CD4-positive, alpha-beta memory T cell (primary cell): Measurements from ENCODE around the gene WSCD2. TPM values are rescaled to one million over a fixed set of nuclear protein-coding genes. Genes with fewer than 3 reads are reported as not detected.

Experiments used
- CTCF ChIA-PET: fragments of 350-600 bp; sonication (Branson Sonifier 250); formaldehyde crosslinking; loops from one replicate; lab custom pipeline; 2021; ENCODE audit warnings: inconsistent platforms; ENCODE audit not compliant: partially characterized antibody; lab: Charles Lee
- POLR2A ChIA-PET: fragments of 350-600 bp; sonication (Branson Sonifier 250); formaldehyde crosslinking; loops from one replicate; lab custom pipeline; 2021; ENCODE audit not compliant: partially characterized antibody; lab: Charles Lee
- DNase-seq, 5 donors: peaks; one replicate each; pipeline versions ENCODE4 v3.0.0 to v3.0.0-alpha.2; 2020 to 2022; ENCODE audit warnings: mixed read lengths in 1 of 5
- H3K27ac ChIP-seq: one replicate; pipeline ENCODE4 v1.7.0; 2013; ENCODE audit warnings: low read depth, low read length
- H3K27me3 ChIP-seq: 2 replicates; pipeline ENCODE4 v1.7.0; 2013; ENCODE audit warnings: mild to moderate bottlenecking, low read length, moderate library complexity; ENCODE audit not compliant: insufficient read depth
- H3K36me3 ChIP-seq: 2 replicates; pipeline ENCODE4 v1.7.0; 2013; ENCODE audit warnings: mild to moderate bottlenecking, low read length, moderate library complexity; ENCODE audit not compliant: insufficient read depth
- H3K4me1 ChIP-seq: 2 replicates; pipeline ENCODE4 v1.7.0; 2013; ENCODE audit warnings: mild to moderate bottlenecking, low read length, moderate library complexity; ENCODE audit not compliant: insufficient read depth
- H3K4me3 ChIP-seq, 2 donors: one replicate each; pipeline ENCODE4 v1.7.0; 2013; ENCODE audit warnings: low read length in 2 of 2, mild to moderate bottlenecking in 1 of 2
- H3K9me3 ChIP-seq, 2 donors: one replicate each; pipeline ENCODE4 v1.7.0; 2013; ENCODE audit warnings: low read length in 2 of 2, control low read depth in 1 of 2; ENCODE audit not compliant: control insufficient read depth in 1 of 2
- H3K27ac Mint-ChIP-seq, 7 donors: one replicate each; pipeline ENCODE4 v1.8.0; 2020 to 2021; ENCODE audit warnings: mixed read lengths in 7 of 7, mild to moderate bottlenecking in 6 of 7, inconsistent platforms in 3 of 7, moderate library complexity in 3 of 7
- H3K27me3 Mint-ChIP-seq, 2 donors: one replicate each; pipeline ENCODE4 v1.8.0; 2020 to 2021; ENCODE audit warnings: mixed read lengths in 2 of 2
- H3K36me3 Mint-ChIP-seq, 2 donors: one replicate each; pipeline ENCODE4 v1.8.0; 2020 to 2021; ENCODE audit warnings: mixed read lengths in 2 of 2, inconsistent platforms in 1 of 2, mild to moderate bottlenecking in 1 of 2
- H3K4me1 Mint-ChIP-seq, 4 donors: one replicate each; pipeline ENCODE4 v1.8.0; 2020 to 2021; ENCODE audit warnings: mixed read lengths in 4 of 4, mild to moderate bottlenecking in 1 of 4
- H3K4me3 Mint-ChIP-seq, 8 donors: one replicate each; pipeline ENCODE4 v1.8.0; 2020 to 2021; ENCODE audit warnings: mixed read lengths in 8 of 8, mild to moderate bottlenecking in 7 of 8, moderate library complexity in 6 of 8, inconsistent platforms in 3 of 8
- H3K9me3 Mint-ChIP-seq, 8 donors: one replicate each; pipeline ENCODE4 v1.8.0; 2020 to 2021; ENCODE audit warnings: mixed read lengths in 8 of 8, mild to moderate bottlenecking in 5 of 8, inconsistent platforms in 3 of 8, moderate library complexity in 1 of 8
- intact Hi-C: fragments of 100-400 bp; cut with micrococcal nuclease; formaldehyde crosslinking; loops from one replicate; pipeline ENCODE4 v1.15.1; 2023
- polyA plus RNA-seq, 2 donors: library from polyadenylated mRNA; unstranded; fragments of 300-500 nt; fragmentation: Illumina TruSeq; gene quantifications; one replicate each; pipeline ENCODE4 v1.2.3, GENCODE V29; 2021
- total RNA-seq, 2 experiments: library from RNA; stranded (reverse); gene quantifications; one replicate each; pipeline ENCODE4 v1.2.3, GENCODE V29; 2021

WSCD2 gene
- total and polyA plus RNA-seq, 4 experiments from 2014 or later = not detected

GRCh38 chr12:108139454-108139853 lies 10.4 kb downstream of the WSCD2 start:
- POLR2A ChIA-PET = no interaction called here
- CTCF ChIA-PET = no interaction called here

GRCh38 chr12:108140501-108140900 lies 11.4 kb downstream of the WSCD2 start:
- Histone ChIP-seq H3K27me3 (no peaks in the 10 kb centered on the region), H3K27ac (no peak overlapping the region), H3K36me3 (no peaks in the 10 kb centered on the region), H3K4me1 (no peaks in the 10 kb centered on the region), H3K9me3 (no peaks in the 10 kb centered on the region), H3K4me3 (no peak overlapping the region)
- H3K4me3 Mint-ChIP-seq = no peak overlapping the region
- H3K9me3 Mint-ChIP-seq = no peaks in the 10 kb centered on the region
- no peaks in the 10 kb centered on the region for H3K36me3 Mint-ChIP-seq
- no peaks in the 10 kb centered on the region for H3K4me1 Mint-ChIP-seq
- H3K27me3 Mint-ChIP-seq = peaks cover 6 to 8% of the 10 kb centered on the region in 2 donors
- no peak for DNase-seq
- H3K27ac Mint-ChIP-seq = no peak overlapping the region
- ChIA-PET CTCF (no interaction called here), POLR2A (no interaction called here)
- intact Hi-C loops = no loop called here

More at GRCh38 chr12:108139454-108139853, 10.4 kb downstream of the WSCD2 start:
- H3K4me3 ChIP-seq = no peak overlapping the region
- H3K9me3 Mint-ChIP-seq = peaks cover 0 to 2% (median 0%) of the 10 kb centered on the region in 8 donors
- no peak for DNase-seq
- no peaks in the 10 kb centered on the region for H3K36me3 Mint-ChIP-seq
- H3K27ac ChIP-seq = no peak overlapping the region
- intact Hi-C loops = no loop called here
- H3K27me3 ChIP-seq = no peaks in the 10 kb centered on the region
- H3K4me1 ChIP-seq = no peaks in the 10 kb centered on the region
- no peaks in the 10 kb centered on the region for H3K36me3 ChIP-seq
- no peak overlapping the region for H3K27ac Mint-ChIP-seq
- H3K4me1 Mint-ChIP-seq = no peaks in the 10 kb centered on the region
- no peaks in the 10 kb centered on the region for H3K9me3 ChIP-seq
- H3K27me3 Mint-ChIP-seq = peaks cover 7 to 12% of the 10 kb centered on the region in 2 donors
- H3K4me3 Mint-ChIP-seq = no peak overlapping the region

GRCh38 chr12:108141600-108142130 lies 12.6 kb downstream of the WSCD2 start:
- no peaks in the 10 kb centered on the region for H3K27me3 ChIP-seq
- H3K4me1 ChIP-seq = no peaks in the 10 kb centered on the region
- no peak overlapping the region for H3K4me3 Mint-ChIP-seq
- peaks cover 6 to 8% of the 10 kb centered on the region in 2 donors for H3K27me3 Mint-ChIP-seq
- ChIA-PET POLR2A (no interaction called here), CTCF (interaction anchor here (2.2 kb wide), 1 partner anchor 13 kb away, joined by 5 read pairs; no protein-coding TSS in a partner anchor)
- no peaks in the 10 kb centered on the region for H3K4me1 Mint-ChIP-seq
- no peaks in the 10 kb centered on the region for H3K9me3 ChIP-seq
- no peaks in the 10 kb centered on the region for H3K9me3 Mint-ChIP-seq
- no peak overlapping the region for H3K4me3 ChIP-seq
- H3K36me3 ChIP-seq = no peaks in the 10 kb centered on the region
- no peak overlapping the region for H3K27ac ChIP-seq
- H3K27ac Mint-ChIP-seq = no peak overlapping the region
- intact Hi-C loops = no loop called here
- H3K36me3 Mint-ChIP-seq = no peaks in the 10 kb centered on the region
- no peak for DNase-seq

- Mint-ChIP-seq H3K36me3 (no peaks in the 10 kb centered on the region), H3K4me1 (no peaks in the 10 kb centered on the region), H3K27me3 (peaks cover 7 to 10% of the 10 kb centered on the region in 2 donors), H3K9me3 (no peaks in the 10 kb centered on the region), H3K27ac (peak overlapping the region in 1 of 7 donors; percentile 49), H3K4me3 (no peak overlapping the region)
- ChIA-PET POLR2A (no interaction called here), CTCF (interaction anchor here (2.2 kb wide), 1 partner anchor 11 kb away, joined by 5 read pairs; no protein-coding TSS in a partner anchor)
- no peak for DNase-seq
- Histone ChIP-seq H3K27me3 (no peaks in the 10 kb centered on the region), H3K27ac (no peak overlapping the region), H3K4me1 (no peaks in the 10 kb centered on the region), H3K36me3 (no peaks in the 10 kb centered on the region), H3K9me3 (no peaks in the 10 kb centered on the region), H3K4me3 (no peak overlapping the region)
- intact Hi-C loops = no loop called here
Observed at GRCh38 chr12:108143144-108143543, 14.1 kb downstream of the WSCD2 start.

GRCh38 chr12:108144080-108144479 lies 15.0 kb downstream of the WSCD2 start:
- peaks cover 7 to 11% of the 10 kb centered on the region in 2 donors for H3K27me3 Mint-ChIP-seq
- H3K27me3 ChIP-seq = no peaks in the 10 kb centered on the region
- CTCF ChIA-PET = no interaction called here

GRCh38 chr12:108145011-108145410 lies 15.9 kb downstream of the WSCD2 start:
- ChIA-PET POLR2A (no interaction called here), CTCF (no interaction called here)
- DNase-seq = no peak
- intact Hi-C loops = no loop called here
- Histone ChIP-seq H3K27me3 (no peaks in the 10 kb centered on the region), H3K27ac (no peak overlapping the region), H3K36me3 (no peaks in the 10 kb centered on the region), H3K4me1 (no peaks in the 10 kb centered on the region), H3K9me3 (no peaks in the 10 kb centered on the region), H3K4me3 (no peak overlapping the region)
- no peak overlapping the region for H3K27ac Mint-ChIP-seq
- peaks cover 7 to 11% of the 10 kb centered on the region in 2 donors for H3K27me3 Mint-ChIP-seq
- H3K36me3 Mint-ChIP-seq = no peaks in the 10 kb centered on the region
- no peaks in the 10 kb centered on the region for H3K9me3 Mint-ChIP-seq
- H3K4me1 Mint-ChIP-seq = no peaks in the 10 kb centered on the region
- no peak overlapping the region for H3K4me3 Mint-ChIP-seq

More at GRCh38 chr12:108144080-108144479, 15.0 kb downstream of the WSCD2 start:
- Mint-ChIP-seq H3K9me3 (no peaks in the 10 kb centered on the region), H3K36me3 (no peaks in the 10 kb centered on the region), H3K27ac (no peak overlapping the region), H3K4me3 (no peak overlapping the region), H3K4me1 (no peaks in the 10 kb centered on the region)
- Histone ChIP-seq H3K9me3 (no peaks in the 10 kb centered on the region), H3K27ac (no peak overlapping the region), H3K4me3 (no peak overlapping the region), H3K36me3 (no peaks in the 10 kb centered on the region), H3K4me1 (no peaks in the 10 kb centered on the region)
- DNase-seq = no peak
- POLR2A ChIA-PET = no interaction called here
- intact Hi-C loops = no loop called here

- H3K4me1 ChIP-seq = no peaks in the 10 kb centered on the region
- no peaks in the 10 kb centered on the region for H3K27me3 ChIP-seq
- ChIA-PET POLR2A (no interaction called here), CTCF (no interaction called here)
- H3K9me3 ChIP-seq = no peaks in the 10 kb centered on the region
- Mint-ChIP-seq H3K27me3 (peaks cover 11% of the 10 kb centered on the region in 2 donors), H3K36me3 (no peaks in the 10 kb centered on the region), H3K4me3 (no peak overlapping the region), H3K27ac (no peak overlapping the region), H3K4me1 (no peaks in the 10 kb centered on the region), H3K9me3 (peaks cover 0 to 2% (median 0%) of the 10 kb centered on the region in 8 donors)
- no peaks in the 10 kb centered on the region for H3K36me3 ChIP-seq
- intact Hi-C loops = no loop called here
- H3K27ac ChIP-seq = no peak overlapping the region
- no peak overlapping the region for H3K4me3 ChIP-seq
- no peak for DNase-seq
Observed at GRCh38 chr12:108146035-108146893, 17.2 kb downstream of the WSCD2 start.
